PC-3 (cell line): ENCODE data around the gene ZNF423.

Experiments used
- CTCF ChIP-seq: fragments of 300-600 bp; sonication (generic); conservative IDR thresholded peaks from 2 replicates; pipeline ENCODE4 v1.5.1; 2017; ENCODE audit warnings: antibody characterized with exemption, low read depth, mild to moderate bottlenecking, low read length
- EZH2 ChIP-seq: fragments of 300-600 bp; sonication (generic); IDR thresholded peaks from one replicate; pipeline ENCODE4 v1.6.1; 2017; ENCODE audit warnings: antibody characterized with exemption, mild to moderate bottlenecking, low read length; ENCODE audit not compliant: unreplicated experiment
- EZH2phosphoT487 ChIP-seq: fragments of 300-600 bp; sonication (generic); IDR thresholded peaks from 2 replicates; pipeline ENCODE4 v1.6.1; 2018; ENCODE audit warnings: mild to moderate bottlenecking, antibody characterized with exemption, low read length, borderline replicate concordance

GRCh38 chr16:49527611-49528010 lies 328.3 kb downstream of the ZNF423 start:
- no peak for TF ChIP-seq CTCF
- TF ChIP-seq EZH2phosphoT487 = no peak
- no peak for TF ChIP-seq EZH2
